ENCODE measurements around the gene CSH1.

GRCh38 chr17:63916566-63917185 is 20.3 kb upstream of the CSH1 start:
- TF ChIP-seq CTCF (IDR thresholded peaks at IDR 0.05) (no peak), POLR2A (IDR thresholded peaks at IDR 0.05) (no peak)
